CD4-positive, alpha-beta T cell (primary cell): ENCODE measurements around the gene REC8. TPM values are rescaled to one million over a fixed set of nuclear protein-coding genes. Genes with fewer than 3 reads are reported as not detected.
"Not testable (repeated sequence)": the region's sequence is repeated elsewhere in the genome, so short reads cannot be mapped to it uniquely, and the experiment has no call there.

Source experiments
- ATAC-seq: fragments of 200-7000 bp; cut with Tn5 transposase; one replicate; pipeline ENCODE4 v1.10.0; 2022; ENCODE audit warnings: mild to moderate bottlenecking; ENCODE audit not compliant: poor library complexity
- CTCF ChIA-PET: fragments of 350-600 bp; sonication (Branson Sonifier 250); formaldehyde crosslinking; loops from one replicate; lab custom pipeline; 2021; ENCODE audit warnings: antibody characterized with exemption, inconsistent platforms; lab: Charles Lee
- POLR2A ChIA-PET: fragments of 350-600 bp; sonication (Branson Sonifier 250); formaldehyde crosslinking; loops from one replicate; lab custom pipeline; 2021; ENCODE audit warnings: antibody characterized with exemption, inconsistent platforms; lab: Charles Lee
- DNase-seq, 14 experiments: peaks; one replicate each; pipeline ENCODE4 v3.0.0-alpha.2; 2013 to 2020; ENCODE audit warnings: mixed read lengths in 2 of 14
- H3K27ac ChIP-seq, 2 donors: one replicate each; pipeline versions ENCODE4 v1.5.1 to v1.7.0; 2013; ENCODE audit warnings: low read length in 2 of 2, low read depth in 1 of 2, mild to moderate bottlenecking in 1 of 2
- H3K27me3 ChIP-seq, 2 experiments: 1 replicate in 1 of 2; 2 replicates in 1 of 2; pipeline versions ENCODE4 v1.6.1 to v1.7.0; 2013; ENCODE audit warnings: low read length in 2 of 2, control low read depth in 1 of 2, mild to moderate bottlenecking in 1 of 2, moderate library complexity in 1 of 2; ENCODE audit not compliant: insufficient read depth in 2 of 2, control insufficient read depth in 1 of 2
- H3K36me3 ChIP-seq: one replicate; pipeline ENCODE4 v1.6.1; 2013; ENCODE audit warnings: low read length, control low read depth; ENCODE audit not compliant: insufficient read depth
- H3K4me1 ChIP-seq: one replicate; pipeline ENCODE4 v1.6.1; 2013; ENCODE audit warnings: low read length, control low read depth; ENCODE audit not compliant: insufficient read depth
- H3K4me3 ChIP-seq: one replicate; pipeline ENCODE4 v1.5.1; 2013; ENCODE audit warnings: mild to moderate bottlenecking, low read length, moderate library complexity
- H3K9me3 ChIP-seq, 2 experiments: 1 replicate in 1 of 2; 2 replicates in 1 of 2; pipeline versions ENCODE4 v1.6.1 to v1.7.0; 2013; ENCODE audit warnings: low read length in 2 of 2, mild to moderate bottlenecking in 2 of 2, control low read depth in 1 of 2, moderate library complexity in 1 of 2; ENCODE audit not compliant: control insufficient read depth in 1 of 2, insufficient read depth in 1 of 2
- H3K27ac Mint-ChIP-seq: one replicate; pipeline ENCODE4 v1.8.0; 2020; ENCODE audit warnings: mixed read lengths
- H3K27me3 Mint-ChIP-seq: one replicate; pipeline ENCODE4 v1.8.0; 2021; ENCODE audit warnings: mixed read lengths
- H3K36me3 Mint-ChIP-seq: one replicate; pipeline ENCODE4 v1.8.0; 2021; ENCODE audit warnings: low read depth, mixed read lengths
- H3K4me1 Mint-ChIP-seq: one replicate; pipeline ENCODE4 v1.8.0; 2021; ENCODE audit warnings: low read depth, mixed read lengths
- H3K4me3 Mint-ChIP-seq: one replicate; pipeline ENCODE4 v1.8.0; 2020; ENCODE audit warnings: mild to moderate bottlenecking, mixed read lengths
- H3K9me3 Mint-ChIP-seq: one replicate; pipeline ENCODE4 v1.8.0; 2020; ENCODE audit warnings: mixed read lengths
- CTCF ChIP-seq: fragments of 200-600 bp; IDR thresholded peaks from one replicate; pipeline ENCODE4 v1.8.0; 2022; ENCODE audit warnings: antibody characterized with exemption, mild to moderate bottlenecking
- intact Hi-C, 2 experiments: fragments of 100-400 bp; cut with DNase I in 1 of 2; cut with micrococcal nuclease in 1 of 2; formaldehyde crosslinking; loops; one replicate each; pipeline versions ENCODE4 v1.15.1 to v1.9.0; 2023 to 2025; cut with DNase I, micrococcal nuclease
- total RNA-seq, 174 experiments: library from RNA in 2 of 174; stranded (reverse) in 2 of 174; gene quantifications; one replicate each; pipeline ENCODE4 v1.2.3 and lab custom pipeline; 2021 to 2026

The REC8 gene
- total RNA-seq, 2 experiments from 2014 or later: 105 to 107 TPM

- DNase-seq: no peak
- Mint-ChIP-seq H3K9me3 (no peaks in the 10 kb centered on the region), H3K4me1 (peaks cover 19% of the 10 kb centered on the region), H3K27me3 (no peaks in the 10 kb centered on the region), H3K36me3 (peaks cover 13% of the 10 kb centered on the region), H3K4me3 (no peak overlapping the region), H3K27ac (no peak overlapping the region)
- no peak overlapping the region for H3K4me3 ChIP-seq
- no peak for TF ChIP-seq CTCF
- H3K27me3 ChIP-seq: no peaks in the 10 kb centered on the region
- H3K36me3 ChIP-seq: peaks cover 9% of the 10 kb centered on the region
- ChIA-PET POLR2A (interaction anchor here (1.4 to 2.0 kb wide), 2 partner anchors 23 to 55 kb away, joined by 3 to 11 read pairs; partner anchors contain the start of gene TINF2), CTCF (interaction anchor here (0.7 to 2.9 kb wide), 2 partner anchors 9 to 23 kb away, joined by 5 to 12 read pairs; partner anchors contain the start of gene TINF2)
- H3K27ac ChIP-seq: no peak overlapping the region
- intact Hi-C loops: loop anchor here in 1 of 2 experiments (5.0 kb wide), 1 partner anchor 213 kb away; no protein-coding TSS in a partner anchor
- H3K4me1 ChIP-seq: peaks cover 21% of the 10 kb centered on the region
- no peaks in the 10 kb centered on the region for H3K9me3 ChIP-seq
- no peak for ATAC-seq
Measured at GRCh38 chr14:24219080-24219479, 47.2 kb downstream of the REC8 start.

GRCh38 chr14:24219521-24219920 is 47.6 kb downstream of the REC8 start:
- Histone ChIP-seq H3K4me1 (peaks cover 17% of the 10 kb centered on the region), H3K9me3 (no peaks in the 10 kb centered on the region), H3K4me3 (no peak overlapping the region), H3K27ac (no peak overlapping the region), H3K36me3 (peaks cover 9% of the 10 kb centered on the region), H3K27me3 (no peaks in the 10 kb centered on the region)
- Mint-ChIP-seq H3K9me3 (no peaks in the 10 kb centered on the region), H3K27ac (no peak overlapping the region), H3K27me3 (no peaks in the 10 kb centered on the region), H3K36me3 (peaks cover 13% of the 10 kb centered on the region), H3K4me1 (peaks cover 17% of the 10 kb centered on the region), H3K4me3 (no peak overlapping the region)
- DNase-seq (no peak), ATAC-seq (no peak)
- ChIA-PET CTCF (interaction anchor here (0.7 to 2.9 kb wide), 3 partner anchors 8 to 87 kb away, joined by 3 to 12 read pairs (median 5); partner anchors contain the start of gene TINF2), POLR2A (interaction anchor here (0.7 to 2.0 kb wide), 3 partner anchors 11 to 55 kb away, joined by 3 to 11 read pairs (median 5); partner anchors contain the start of gene TINF2)
- intact Hi-C loops: loop anchor here in 1 of 2 experiments (5.0 kb wide), 1 partner anchor 213 kb away; no protein-coding TSS in a partner anchor
- TF ChIP-seq CTCF: no peak

- H3K27me3 Mint-ChIP-seq, H3K27ac ChIP-seq, ATAC-seq, intact Hi-C loops, H3K27me3 ChIP-seq, H3K9me3 ChIP-seq, H3K4me3 ChIP-seq, H3K4me1 ChIP-seq, H3K9me3 Mint-ChIP-seq, H3K4me3 Mint-ChIP-seq, H3K27ac Mint-ChIP-seq: not testable (repeated sequence)
- peak in 1 of 14 experiments; percentile 2 for DNase-seq
- ChIA-PET CTCF (interaction anchor here (1.2 kb wide), 1 partner anchor 74 kb away, joined by 3 read pairs; no protein-coding TSS in a partner anchor), POLR2A (interaction anchor here (1.0 to 2.0 kb wide), 2 partner anchors 10 to 19 kb away, joined by 3 to 5 read pairs; partner anchors contain the start of genes CHMP4A and TINF2)
- peaks cover 24% of the 10 kb centered on the region for H3K36me3 Mint-ChIP-seq
- peaks cover 10% of the 10 kb centered on the region for H3K36me3 ChIP-seq
- peaks cover 14% of the 10 kb centered on the region for H3K4me1 Mint-ChIP-seq
Measured at GRCh38 chr14:24222987-24223386, 51.1 kb downstream of the REC8 start.
